ENCODE data around the gene COL1A2. TPM values are rescaled to one million over a fixed set of nuclear protein-coding genes. Genes with fewer than 3 reads are reported as not detected.

Gene COL1A2
- total RNA-seq, 1 donor from 2014 or later, result 84.4 TPM

- FAIRE-seq (no peak), DNase-seq (ENCODE audit: low spot score in 2 of 2) (no peak)
Measured at GRCh38 chr7:94466516-94466915, 71.8 kb downstream of the COL1A2 start.

- DNase-seq (ENCODE audit: low spot score in 2 of 2), result no peak
- no peak for FAIRE-seq
Measured at GRCh38 chr7:94471604-94472003, 76.9 kb downstream of the COL1A2 start.

GRCh38 chr7:94472608-94473007, 77.9 kb downstream of the COL1A2 start:
- no peak for FAIRE-seq
- DNase-seq (ENCODE audit: low spot score in 2 of 2), result no peak

GRCh38 chr7:94476251-94476840, 81.7 kb downstream of the COL1A2 start:
- FAIRE-seq, result no peak
- DNase-seq (ENCODE audit: low spot score in 2 of 2), result no peak

- FAIRE-seq (no peak), DNase-seq (ENCODE audit: low spot score in 2 of 2) (no peak)
Measured at GRCh38 chr7:94477878-94478277, 83.2 kb downstream of the COL1A2 start.

- no peak for FAIRE-seq
Measured at GRCh38 chr7:94478648-94479214, 84.0 kb downstream of the COL1A2 start.

More at GRCh38 chr7:94478648-94479214, 84.0 kb downstream of the COL1A2 start:
- no peak for DNase-seq (ENCODE audit: low spot score in 2 of 2)

Other genes with a start within 250 kb of the COL1A2 start
- gene CASD1, start 114.9 kb downstream of the COL1A2 start, total RNA-seq, result 110 TPM

Data from frontal cortex (tissue), 4 donors.